ENCODE data around the gene UNC5B. TPM values are rescaled to one million over a fixed set of nuclear protein-coding genes. Genes with fewer than 3 reads are reported as not detected.

The UNC5B gene
- total RNA-seq, 1 experiment from 2014 or later = 22.0 TPM

GRCh38 chr10:71211053-71211452 lies 1.3 kb upstream of the UNC5B start:
- Histone ChIP-seq H3K79me2 (ENCODE audit: insufficient read depth, low read length) (peaks cover 24% of the 10 kb centered on the region; the same call in 1 of the 2 replicates), H3K9me3 (ENCODE audit: control insufficient read depth in 1 of 2, insufficient read depth in 1 of 2, low read depth in 1 of 2, low read length in 2 of 2) (no peaks in the 10 kb centered on the region), H3K4me3 (replicated peaks in 1 of 2; ENCODE audit: low read depth in 1 of 2, low read length in 2 of 2) (no peak overlapping the region), H3K4me1 (ENCODE audit: control insufficient read depth in 1 of 2, insufficient read depth in 2 of 2, low read length in 2 of 2) (peaks cover 22 to 44% of the 10 kb centered on the region in 2 experiments), H3K27ac (ENCODE audit: low read depth, low read length) (no peak overlapping the region), H3K4me2 (ENCODE audit: low read length) (no peak overlapping the region), H4K20me1 (ENCODE audit: insufficient read depth) (no peaks in the 10 kb centered on the region), H3K9me2 (ENCODE audit: insufficient read depth) (no peaks in the 10 kb centered on the region), H3K9ac (ENCODE audit: low read length) (no peak overlapping the region), H3K27me3 (ENCODE audit: insufficient read depth, low read length) (peaks cover 27% of the 10 kb centered on the region; the same call in 1 of the 2 replicates), H3K36me3 (ENCODE audit: control insufficient read depth in 1 of 2, insufficient read depth in 2 of 2, low read length in 2 of 2) (no peaks in the 10 kb centered on the region), H2AFZ (ENCODE audit: low read depth, low read length, poor library complexity, severe bottlenecking) (no peak overlapping the region)
- intact Hi-C loops (cut with micrococcal nuclease) = no loop called here
- no peak for ATAC-seq
- TF ChIP-seq SP1 (IDR thresholded peaks at IDR 0.05; ENCODE audit: low read depth) (no peak), ZFX (IDR thresholded peaks at IDR 0.05) (no peak), FOSL1 (IDR thresholded peaks at IDR 0.05; ENCODE audit: low read depth) (no peak), YY1 (IDR thresholded peaks at IDR 0.05; ENCODE audit: extremely low read depth, insufficient replicate concordance, low read depth, low read length) (no peak), ELF1 (IDR thresholded peaks at IDR 0.05; ENCODE audit: borderline replicate concordance, low read depth) (no peak), JUND (IDR thresholded peaks at IDR 0.05) (no peak), CTCF (IDR thresholded peaks at IDR 0.05 in 2 of 3, conservative IDR thresholded peaks at IDR 0.05 in 1 of 3; ENCODE audit: borderline replicate concordance in 1 of 3, insufficient read depth in 1 of 3, low read depth in 2 of 3, low read length in 2 of 3) (no peak), EZH2phosphoT487 (IDR thresholded peaks at IDR 0.05; ENCODE audit: borderline replicate concordance) (no peak), RAD21 (IDR thresholded peaks at IDR 0.05; ENCODE audit: low read depth) (no peak), ZBTB33 (IDR thresholded peaks at IDR 0.05; ENCODE audit: extremely low read depth, insufficient replicate concordance, low read length) (no peak), TCF7L2 (IDR thresholded peaks at IDR 0.05; ENCODE audit: borderline replicate concordance, extremely low read depth, insufficient read depth, insufficient read length) (no peak), REST (IDR thresholded peaks at IDR 0.05; ENCODE audit: low read depth) (no peak), SIN3A (IDR thresholded peaks at IDR 0.05; ENCODE audit: low read depth) (no peak)
- TF ChIP-seq, protein P1, sequence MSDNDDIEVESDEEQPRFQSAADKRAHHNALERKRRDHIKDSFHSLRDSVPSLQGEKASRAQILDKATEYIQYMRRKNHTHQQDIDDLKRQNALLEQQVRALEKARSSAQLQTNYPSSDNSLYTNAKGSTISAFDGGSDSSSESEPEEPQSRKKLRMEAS (IDR thresholded peaks at IDR 0.05) = no peak
- no TSS peak for BruUV-seq (replicated peaks)
- POLR2A ChIA-PET = no interaction called here
- CTCF ChIA-PET = no interaction called here
- RAD21 ChIA-PET (ENCODE audit: low non-redundant PET in 1 of 2, low total read pairs in 2 of 2, uncharacterized antibody in 2 of 2, unreplicated experiment in 2 of 2) = no interaction called here
- DNase-seq (ENCODE audit: low read depth, low spot score) = no peak

Data from HCT116 (cell line).